GM12878 (cell line): ENCODE results near the gene KRTAP2-4. TPM values are rescaled to one million over a fixed set of nuclear protein-coding genes. Genes with fewer than 3 reads are reported as not detected.

Source experiments
- ATAC-seq: fragments of 200-7000 bp; cut with Tn5 transposase; 3 replicates; pipeline ENCODE4 v1.9.1; 2020; ENCODE audit warnings: mild to moderate bottlenecking, moderate library complexity
- BruUV-seq: library from RNA; stranded (reverse); fragments of 400-500 nt; replicated peaks from 2 replicates; lab custom pipeline; 2021; lab: Mats Ljungman, UMichigan
- CTCF ChIA-PET: fragments of 300-600 bp; sonication (Branson Sonifier 250); formaldehyde crosslinking; extraction: SDS; loops from one replicate; lab custom pipeline; 2021; ENCODE audit warnings: inconsistent platforms; lab: Yijun Ruan, JAX
- POLR2A ChIA-PET: fragments of 350-600 bp; formaldehyde crosslinking; extraction: SDS; loops from one replicate; lab custom pipeline; 2021; ENCODE audit warnings: inconsistent platforms; lab: Charles Lee
- RAD21 ChIA-PET: fragments of 300-600 bp; sonication (Branson Sonifier 250); formaldehyde crosslinking; loops from one replicate; lab custom pipeline; 2023; ENCODE audit warnings: antibody characterized with exemption; ENCODE audit not compliant: unreplicated experiment; lab: Charles Lee
- SMC1A ChIA-PET: fragments of 300-600 bp; sonication (Branson Sonifier 250); formaldehyde crosslinking; loops from one replicate; lab custom pipeline; 2023; ENCODE audit not compliant: unreplicated experiment, uncharacterized antibody; lab: Charles Lee
- DNase-seq: peaks from one replicate; pipeline ENCODE4 v3.0.0-alpha.2; 2011; ENCODE audit warnings: low read depth, low spot score
- FAIRE-seq: peaks from 3 replicates; lab custom pipeline; 2011; peaks lifted over from hg19 to GRCh38; lab: Jason Lieb, UNC
- H2AFZ ChIP-seq: 2 replicates; pipeline ENCODE4 v1.6.0; 2011; ENCODE audit warnings: low read depth, low read length, control low read depth; ENCODE audit not compliant: control insufficient read depth
- H3K27ac ChIP-seq: 2 replicates; pipeline ENCODE4 v1.5.1; 2011; ENCODE audit warnings: control low read depth; ENCODE audit not compliant: control insufficient read depth, insufficient read depth
- H3K27me3 ChIP-seq, 2 experiments: replicated peaks in 1 of 2; 2 replicates each; pipeline versions ENCODE4 v1.6.0 to v1.6.1; 2011; ENCODE audit warnings: low read length in 1 of 2; ENCODE audit not compliant: control insufficient read depth in 2 of 2, insufficient read depth in 2 of 2
- H3K36me3 ChIP-seq, 2 experiments: 2 replicates each; pipeline ENCODE4 v1.5.1; 2011; ENCODE audit warnings: low read length in 1 of 2; ENCODE audit not compliant: control insufficient read depth in 2 of 2, insufficient read depth in 2 of 2
- H3K4me1 ChIP-seq: 2 replicates; pipeline ENCODE4 v1.6.1; 2011; ENCODE audit warnings: mild to moderate bottlenecking, low read length, moderate library complexity, mixed read lengths; ENCODE audit not compliant: control insufficient read depth, insufficient read depth
- H3K4me2 ChIP-seq: 2 replicates; pipeline ENCODE4 v1.6.0; 2011; ENCODE audit warnings: control low read depth; ENCODE audit not compliant: control insufficient read depth, insufficient read depth
- H3K4me3 ChIP-seq: fragments of 200-600 bp; sonication (generic); 2 replicates; pipeline ENCODE4 v1.5.1; 2016
- H3K79me2 ChIP-seq: 2 replicates; pipeline ENCODE4 v1.6.0; 2011; ENCODE audit warnings: low read length; ENCODE audit not compliant: control insufficient read depth, insufficient read depth
- H3K9ac ChIP-seq: 2 replicates; pipeline ENCODE4 v1.8.0; 2011; ENCODE audit warnings: low read length, control low read depth, mixed read lengths; ENCODE audit not compliant: control insufficient read depth, insufficient read depth
- H3K9me3 ChIP-seq: replicated peaks from 3 replicates; pipeline ENCODE4 v1.5.1; 2011; ENCODE audit warnings: mild to moderate bottlenecking, low read length; ENCODE audit not compliant: control insufficient read depth, insufficient read depth
- H4K20me1 ChIP-seq: 2 replicates; pipeline ENCODE4 v1.6.0; 2011; ENCODE audit not compliant: control insufficient read depth, insufficient read depth
- CBFB ChIP-seq: IDR thresholded peaks from 2 replicates; pipeline ENCODE4 v1.6.1; 2016; ENCODE audit warnings: antibody characterized with exemption, low read depth
- CEBPZ ChIP-seq: fragments of 150-350 bp; IDR thresholded peaks from 2 replicates; pipeline ENCODE4 v1.6.1; 2016; ENCODE audit warnings: low read depth, low read length
- CHD1 ChIP-seq: IDR thresholded peaks from 2 replicates; pipeline ENCODE4 v1.6.1; 2012; ENCODE audit warnings: low read depth, low read length, improper control_type of control experiment
- CHD2 ChIP-seq: IDR thresholded peaks from 2 replicates; pipeline ENCODE4 v1.6.1; 2011; ENCODE audit warnings: low read depth, low read length, improper control_type of control experiment, borderline replicate concordance
- EED ChIP-seq: sonication (generic); IDR thresholded peaks from 2 replicates; pipeline ENCODE4 v1.6.1; 2016; ENCODE audit warnings: antibody characterized with exemption, low read depth
- HDGF ChIP-seq: fragments of 450-650 bp; IDR thresholded peaks from 2 replicates; pipeline ENCODE4 v1.6.1; 2016; ENCODE audit warnings: antibody characterized with exemption
- HSF1 ChIP-seq: fragments of 150-350 bp; IDR thresholded peaks from 2 replicates; pipeline ENCODE4 v1.6.1; 2014; ENCODE audit warnings: mild to moderate bottlenecking, low read depth, low read length
- MTA3 ChIP-seq: IDR thresholded peaks from 2 replicates; pipeline ENCODE4 v1.6.1; 2012; ENCODE audit warnings: low read length, inconsistent platforms, borderline replicate concordance
- NFYB ChIP-seq: IDR thresholded peaks from 2 replicates; pipeline ENCODE4 v1.6.1; 2011; ENCODE audit warnings: low read depth, mild to moderate bottlenecking, low read length, improper control_type of control experiment, moderate library complexity; ENCODE audit not compliant: insufficient read depth
- RBBP5 ChIP-seq: fragments of 200-600 bp; sonication (generic); conservative IDR thresholded peaks from 2 replicates; pipeline ENCODE4 v1.6.1; 2016
- TARDBP ChIP-seq: IDR thresholded peaks from 2 replicates; pipeline ENCODE4 v1.6.1; 2016; ENCODE audit warnings: borderline replicate concordance
- ZNF207 ChIP-seq: fragments of 450-650 bp; IDR thresholded peaks from 2 replicates; pipeline ENCODE4 v1.6.1; 2014; ENCODE audit warnings: antibody characterized with exemption, mild to moderate bottlenecking, borderline replicate concordance
- ZNF384 ChIP-seq: IDR thresholded peaks from 2 replicates; pipeline ENCODE4 v1.6.1; 2012; ENCODE audit warnings: low read depth, mild to moderate bottlenecking, low read length, improper control_type of control experiment, borderline replicate concordance
- in situ Hi-C: fragments of 300-500 bp; cut with MboI; formaldehyde crosslinking; loops from 9 replicates; pipeline ENCODE4 v1.14.3; 2018; ENCODE audit warnings: mixed read lengths
- intact Hi-C: fragments of 100-400 bp; cut with micrococcal nuclease; formaldehyde crosslinking; loops from one replicate; pipeline ENCODE4 v1.14.2; 2022; ENCODE audit not compliant: unreplicated experiment
- polyA plus RNA-seq, 11 experiments: library from polyadenylated mRNA; depleted of rRNA in 4 of 11; unstranded in 6 of 11; stranded (reverse) in 5 of 11; fragments of >200 nt; fragmentation: Nextera tagmentation in 4 of 11; fragmentation: Illumina TruSeq in 1 of 11; extraction: Ambion mirVana in 4 of 11; extraction: Trizol in 1 of 11; gene quantifications; 1 replicate in 1 of 11; 2 replicates in 10 of 11; pipeline versions ENCODE4 v1.2.1 to v1.2.3, GENCODE V29; 2011 to 2016; ENCODE audit warnings: inconsistent platforms in 2 of 11, missing spikeins in 2 of 11, low read depth in 1 of 11
- total RNA-seq, 4 experiments: library from RNA; depleted of rRNA in 3 of 4; stranded (reverse); fragments of >200 nt in 3 of 4; fragmentation: Illumina TruSeq in 1 of 4; extraction: Trizol in 1 of 4; gene quantifications; 2 replicates each; pipeline versions ENCODE4 v1.2.1 to v1.2.3, GENCODE V29; 2013 to 2021

KRTAP2-4 gene
- total and polyA plus RNA-seq, 10 of the 15 experiments (the other 5 are each of a cell fraction or from before 2014, with no cell fraction given), result not detected

GRCh38 chr17:41076788-41077187 lies 11.1 kb upstream of the KRTAP2-4 start:
- CTCF ChIA-PET, result no interaction called here
- no peaks in the 10 kb centered on the region for H3K79me2 ChIP-seq
- no peaks in the 10 kb centered on the region for H3K9me3 ChIP-seq

More at GRCh38 chr17:41076788-41077187, 11.1 kb upstream of the KRTAP2-4 start:
- Histone ChIP-seq H3K36me3 (no peaks in the 10 kb centered on the region), H3K27me3 (no peaks in the 10 kb centered on the region), H4K20me1 (no peaks in the 10 kb centered on the region), H3K9ac (no peak overlapping the region), H3K4me2 (no peak overlapping the region), H3K27ac (no peak overlapping the region), H3K4me1 (no peaks in the 10 kb centered on the region), H2AFZ (no peak overlapping the region), H3K4me3 (no peak overlapping the region)
- in situ Hi-C loops (no loop called here), intact Hi-C loops (no loop called here)
- ChIA-PET POLR2A (no interaction called here), SMC1A (no interaction called here), RAD21 (no interaction called here)
- ATAC-seq (no peak), FAIRE-seq (no peak), DNase-seq (no peak)
- no TSS peak for BruUV-seq
- TF ChIP-seq CBFB (no peak), HDGF (no peak), CHD1 (no peak), CEBPZ (no peak), HSF1 (no peak), RBBP5 (no peak), CHD2 (no peak), ZNF207 (no peak), EED (no peak), MTA3 (no peak), ZNF384 (no peak), NFYB (no peak), TARDBP (no peak)
